ENCODE results near the gene SEMA4G.

Gene SEMA4G

DNA sequence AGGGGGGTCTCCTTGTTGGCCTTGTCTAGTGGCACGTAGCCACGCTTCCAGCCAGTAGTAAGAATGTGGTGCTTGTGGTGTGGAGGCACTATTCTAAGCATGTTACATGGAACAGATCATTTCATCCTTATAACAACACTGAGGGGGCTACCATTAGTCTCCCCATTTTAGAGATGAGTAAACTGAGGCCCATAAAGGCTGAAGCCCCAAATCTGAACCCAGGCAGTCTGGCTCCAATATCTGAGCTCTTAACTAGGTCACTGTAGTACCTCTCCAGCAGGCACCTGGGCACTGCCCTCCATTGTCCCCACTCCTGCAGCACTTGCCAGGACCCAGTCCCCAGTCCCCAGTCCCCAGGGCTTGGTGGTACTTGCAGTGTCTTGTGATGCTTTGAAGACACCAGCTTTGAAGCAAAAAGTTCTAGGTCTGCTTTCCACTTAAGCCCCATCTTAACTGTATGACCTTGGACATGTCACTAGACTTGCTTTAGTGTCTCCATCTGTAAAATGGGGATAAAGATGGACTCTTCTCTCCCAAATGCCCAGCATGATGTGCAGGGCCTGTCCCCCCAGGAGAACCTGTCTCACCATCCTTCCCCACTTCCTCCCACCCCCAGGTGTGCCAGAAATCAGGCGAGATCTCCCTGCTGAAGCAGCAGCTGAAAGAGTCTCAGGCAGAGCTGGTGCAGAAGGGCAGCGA, 36.7 kb downstream of the SEMA4G start:
- DNase-seq (ENCODE audit: low read depth), result no peak

DNA sequence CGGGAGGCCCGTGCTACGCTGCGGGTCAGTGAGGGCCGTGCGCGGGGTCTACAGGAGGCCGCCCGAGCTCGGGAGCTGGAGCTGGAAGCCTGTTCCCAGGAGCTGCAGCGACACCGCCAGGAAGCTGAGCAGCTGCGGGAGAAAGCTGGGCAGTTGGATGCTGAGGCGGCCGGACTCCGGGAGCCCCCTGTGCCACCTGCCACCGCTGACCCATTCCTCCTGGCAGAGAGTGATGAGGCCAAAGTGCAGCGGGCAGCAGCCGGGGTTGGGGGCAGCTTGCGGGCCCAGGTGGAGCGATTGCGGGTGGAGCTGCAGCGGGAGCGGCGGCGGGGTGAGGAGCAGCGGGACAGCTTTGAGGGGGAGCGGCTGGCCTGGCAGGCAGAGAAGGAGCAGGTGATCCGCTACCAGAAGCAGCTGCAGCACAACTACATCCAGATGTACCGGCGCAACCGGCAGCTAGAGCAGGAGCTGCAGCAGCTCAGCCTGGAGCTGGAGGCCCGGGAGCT, 37.3 kb downstream of the SEMA4G start:
- DNase-seq (ENCODE audit: low read depth), result no peak

DNA sequence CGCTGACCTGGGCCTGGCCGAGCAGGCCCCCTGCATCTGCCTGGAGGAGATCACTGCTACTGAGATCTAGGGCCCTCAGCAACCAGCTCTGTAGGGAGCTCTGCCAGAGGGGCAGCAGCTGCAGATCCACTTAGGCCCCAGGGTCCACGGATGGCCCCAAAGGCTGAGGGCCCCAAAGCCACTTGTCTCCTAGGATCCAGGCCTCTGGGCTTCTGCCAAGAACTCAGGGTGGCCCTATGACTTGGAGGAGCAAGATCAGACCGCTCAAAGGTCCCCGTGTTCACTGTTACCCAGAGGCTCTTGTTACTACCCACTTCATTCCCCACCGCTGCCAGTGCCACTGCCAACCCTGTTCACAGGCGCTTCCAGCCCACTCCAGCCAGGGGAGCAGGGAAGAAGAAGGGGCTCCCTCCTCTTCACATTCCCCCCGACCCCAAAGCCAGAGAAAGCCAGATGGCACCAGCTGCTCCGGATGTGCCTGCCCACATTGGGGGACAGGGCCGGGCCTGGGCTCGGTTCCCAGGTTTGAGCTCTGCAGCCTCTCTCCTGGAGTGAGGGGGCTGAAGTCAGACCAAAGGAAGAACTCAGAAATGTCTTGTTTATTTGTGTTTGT, 37.9 kb downstream of the SEMA4G start:
- no peak for DNase-seq (ENCODE audit: low read depth)

DNA sequence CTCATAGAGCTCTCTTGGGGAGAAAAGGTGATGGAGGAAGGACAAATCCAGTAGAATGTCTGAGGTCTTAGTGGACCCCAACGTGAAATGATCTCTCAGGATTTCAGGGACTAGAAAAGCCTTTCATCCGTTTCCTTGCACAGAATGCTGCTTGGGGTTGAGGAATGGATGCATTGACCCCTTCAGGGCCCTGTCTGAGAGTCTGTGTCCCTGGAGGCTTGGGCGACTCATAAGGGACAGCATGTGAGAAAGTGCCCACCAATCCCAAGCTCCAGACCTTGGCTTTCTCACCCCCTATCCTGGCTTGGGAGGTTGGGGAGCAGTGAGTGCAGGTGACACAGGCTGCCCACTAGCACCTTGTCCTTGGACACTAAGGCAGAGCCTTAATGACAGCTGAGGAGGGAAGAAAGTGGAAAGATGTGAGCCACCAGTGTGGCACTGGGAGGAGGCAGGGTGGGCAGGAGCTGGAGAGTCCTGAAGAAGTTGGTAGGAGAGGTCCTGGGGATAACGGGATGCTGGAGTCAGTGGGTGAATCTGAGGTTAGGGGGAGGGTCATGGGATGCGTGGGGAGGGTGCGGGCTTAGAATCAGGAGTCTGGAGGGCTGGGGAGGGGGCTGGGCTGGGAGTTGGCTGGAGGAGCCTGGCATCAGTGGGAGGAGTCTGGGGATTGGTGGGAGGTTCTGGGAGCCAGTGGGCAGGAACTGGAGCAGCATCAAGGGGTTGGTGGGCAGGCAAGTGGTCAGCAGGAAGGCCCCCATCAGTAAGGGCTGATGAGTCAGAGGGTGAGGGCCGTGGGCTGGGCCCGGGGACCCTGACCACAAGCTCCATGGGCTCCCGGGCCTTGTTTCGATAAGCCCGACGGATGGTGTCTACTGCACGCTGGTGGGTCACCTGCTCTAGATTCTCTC, 38.9 kb downstream of the SEMA4G start:
- DNase-seq (ENCODE audit: low read depth), result no peak

DNA sequence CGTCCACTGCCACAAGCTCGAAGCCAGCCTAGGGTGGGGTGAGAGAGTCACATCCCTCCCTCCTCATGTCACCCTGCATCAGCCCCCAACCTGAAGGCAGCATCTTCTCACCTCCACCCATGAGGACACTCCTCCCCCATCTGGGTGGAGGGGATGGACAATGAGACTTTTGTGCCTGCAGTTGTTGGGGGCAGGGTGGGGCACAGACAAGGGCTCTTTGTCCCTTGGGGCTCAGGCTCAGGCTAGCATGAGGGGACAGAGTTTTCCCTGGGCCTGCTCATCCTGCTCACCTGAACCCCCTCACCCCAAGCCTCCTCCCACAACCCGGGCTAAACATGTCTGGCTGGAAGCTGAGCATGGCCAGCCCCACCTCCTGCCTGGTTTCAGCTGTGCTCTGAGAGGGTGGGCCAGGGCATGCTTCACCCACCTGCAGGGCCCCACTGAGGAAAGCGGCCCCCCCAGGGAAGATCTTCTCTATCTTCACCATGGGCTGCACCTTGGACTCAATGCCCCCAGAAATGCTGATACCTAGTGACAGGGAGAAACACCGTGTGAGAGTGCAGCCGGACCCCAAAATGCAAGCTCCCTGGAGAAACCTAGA, 39.6 kb downstream of the SEMA4G start:
- DNase-seq (ENCODE audit: low read depth), result no peak

GRCh38 chr10:101010329-101010728, 41.0 kb downstream of the SEMA4G start:
- no peak for DNase-seq (ENCODE audit: low read depth)

- DNase-seq (ENCODE audit: low read depth), result no peak
Observed at GRCh38 chr10:101011517-101012423, 42.5 kb downstream of the SEMA4G start.

- DNase-seq (ENCODE audit: low read depth), result peak; percentile 65
Observed at GRCh38 chr10:101012525-101013364, 43.4 kb downstream of the SEMA4G start.

- no peak for DNase-seq (ENCODE audit: low read depth)
Observed at GRCh38 chr10:101013365-101013825, 44.1 kb downstream of the SEMA4G start.

- DNase-seq (ENCODE audit: low read depth), result peak; percentile 62
Observed at GRCh38 chr10:101014230-101014884, 45.1 kb downstream of the SEMA4G start.

- no peak for DNase-seq (ENCODE audit: low read depth)
Observed at GRCh38 chr10:101014966-101015581, 45.8 kb downstream of the SEMA4G start.

DNA sequence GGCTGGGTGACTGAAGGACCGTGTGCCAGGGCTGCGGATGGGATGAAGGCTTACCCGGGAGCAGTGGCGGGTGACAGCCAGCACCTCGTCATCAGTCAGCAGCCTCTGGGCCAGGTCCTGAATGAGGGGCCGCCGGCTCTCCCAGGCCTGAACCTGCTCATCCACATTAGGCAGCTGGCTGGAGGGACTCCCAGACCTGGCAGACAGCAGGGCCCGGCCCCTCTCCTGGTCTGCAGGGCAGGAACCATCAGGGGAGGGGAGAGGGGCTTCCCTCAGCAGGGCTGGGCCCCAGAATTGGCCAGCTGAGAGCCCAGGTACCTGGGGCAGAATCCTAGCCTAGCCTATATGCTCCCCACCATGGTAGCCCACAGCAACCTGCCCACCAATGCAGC, 46.3 kb downstream of the SEMA4G start:
- DNase-seq (ENCODE audit: low read depth), result no peak

GRCh38 chr10:101016814-101017213, 47.5 kb downstream of the SEMA4G start:
- DNase-seq (ENCODE audit: low read depth), result no peak

- no peak for DNase-seq (ENCODE audit: low read depth)
Observed at GRCh38 chr10:101018118-101018599, 48.9 kb downstream of the SEMA4G start.

DNA sequence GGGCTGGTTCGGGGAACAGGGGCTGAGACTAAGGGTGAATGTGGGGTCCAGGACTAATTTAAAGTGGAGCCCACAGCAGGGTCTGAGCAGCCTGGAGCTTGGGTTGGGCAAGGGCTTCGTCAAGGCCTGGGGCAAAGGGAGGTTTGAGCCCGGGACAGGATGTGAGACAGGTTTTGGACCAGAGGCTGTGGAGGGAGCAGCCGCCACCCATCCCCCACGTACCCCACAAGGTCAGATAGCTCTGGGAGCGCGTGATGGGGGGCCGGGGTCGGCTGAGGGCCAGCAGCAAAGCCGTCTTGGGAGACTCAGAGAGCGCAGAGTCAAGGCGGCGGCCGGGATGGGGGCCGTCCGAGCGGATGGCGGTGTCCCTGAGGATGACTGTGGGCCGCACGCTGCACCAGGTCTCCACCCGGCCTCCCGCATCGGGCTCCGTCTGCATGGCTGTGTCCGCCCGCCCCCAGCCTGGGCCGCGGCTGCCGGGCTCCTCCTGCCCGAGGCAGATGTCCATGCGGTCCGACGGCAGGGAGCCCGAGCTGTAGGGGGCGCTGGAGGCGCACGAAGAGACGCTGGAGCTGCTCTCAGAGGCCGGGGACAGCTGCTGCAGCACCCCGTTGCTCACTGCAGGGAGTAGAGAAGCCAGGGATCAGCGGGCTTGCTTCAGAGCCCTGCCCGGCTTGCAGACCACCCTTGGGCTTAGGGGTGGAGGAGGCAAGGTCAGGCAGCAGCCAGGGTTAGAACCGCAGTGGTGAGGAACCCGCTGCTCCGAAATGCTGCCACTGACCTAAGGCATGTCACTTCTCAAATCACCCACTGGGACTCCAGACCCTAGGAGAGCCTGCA, 49.5 kb downstream of the SEMA4G start:
- DNase-seq (ENCODE audit: low read depth), result peak; percentile 40
